PC-9 (cell line): ENCODE measurements around the gene TMEM134. TPM values are rescaled to one million over a fixed set of nuclear protein-coding genes. Genes with fewer than 3 reads are reported as not detected.

Experiments
- Bru-seq: library from RNA; stranded (reverse); fragments of 400-500 nt; gene quantifications from one replicate; lab custom pipeline; 2021; lab: Mats Ljungman, UMichigan
- BruChase-seq, 2 experiments: library from RNA; stranded (reverse); fragments of 400-500 nt; gene quantifications; one replicate each; lab custom pipeline; 2021; lab: Mats Ljungman, UMichigan
- BruUV-seq: library from RNA; stranded (reverse); fragments of 400-500 nt; replicated peaks from 2 replicates; lab custom pipeline; 2021; lab: Mats Ljungman, UMichigan
- CTCF ChIA-PET: fragments of 300-600 bp; sonication (Branson Sonifier 250); formaldehyde crosslinking; loops from one replicate; lab custom pipeline; 2022; ENCODE audit warnings: antibody characterized with exemption; lab: Charles Lee
- POLR2A ChIA-PET: fragments of 300-600 bp; sonication (Branson Sonifier 250); formaldehyde crosslinking; loops from one replicate; lab custom pipeline; 2022; ENCODE audit warnings: antibody characterized with exemption; ENCODE audit not compliant: unreplicated experiment; lab: Charles Lee
- DNase-seq, 2 experiments: peaks; one replicate each; pipeline versions ENCODE4 v3.0.0 to v3.0.0-alpha.2; 2015 to 2022; ENCODE audit warnings: mixed read lengths in 1 of 2
- H2AFZ ChIP-seq: fragments of 200-600 bp; sonication (generic); 2 replicates; pipeline ENCODE4 v1.8.1; 2017; ENCODE audit warnings: antibody characterized with exemption
- H3F3A ChIP-seq: fragments of 200-600 bp; sonication (generic); 2 replicates; pipeline ENCODE4 v1.8.1; 2017; ENCODE audit warnings: antibody characterized with exemption, mild to moderate bottlenecking, low read depth; ENCODE audit not compliant: insufficient read depth
- H3K27ac ChIP-seq: fragments of 200-600 bp; sonication (generic); 2 replicates; pipeline ENCODE4 v1.6.1; 2016; ENCODE audit warnings: mixed run types
- H3K27me3 ChIP-seq: fragments of 200-600 bp; sonication (generic); 2 replicates; pipeline ENCODE4 v1.6.1; 2016; ENCODE audit warnings: low read depth, mixed run types; ENCODE audit not compliant: insufficient read depth
- H3K36me3 ChIP-seq: fragments of 200-600 bp; sonication (generic); 2 replicates; pipeline ENCODE4 v1.6.1; 2016; ENCODE audit warnings: low read depth, mixed run types
- H3K4me1 ChIP-seq: fragments of 200-600 bp; sonication (generic); replicated peaks from 2 replicates; pipeline ENCODE4 v1.6.1; 2016; ENCODE audit warnings: mixed run types; ENCODE audit not compliant: insufficient read depth
- H3K4me2 ChIP-seq: fragments of 200-600 bp; sonication (generic); 2 replicates; pipeline ENCODE4 v1.6.1; 2017; ENCODE audit warnings: mixed run types
- H3K4me3 ChIP-seq: fragments of 200-600 bp; sonication (generic); 2 replicates; pipeline ENCODE4 v1.6.1; 2016; ENCODE audit warnings: mixed run types
- H3K79me2 ChIP-seq: fragments of 200-600 bp; sonication (generic); 2 replicates; pipeline ENCODE4 v1.6.1; 2017; ENCODE audit warnings: low read depth, mixed run types
- H3K9me2 ChIP-seq: fragments of 200-600 bp; sonication (generic); 2 replicates; pipeline ENCODE4 v1.8.1; 2017; ENCODE audit warnings: mild to moderate bottlenecking; ENCODE audit not compliant: insufficient read depth
- H3K9me3 ChIP-seq: fragments of 200-600 bp; sonication (generic); 2 replicates; pipeline ENCODE4 v1.8.1; 2016; ENCODE audit warnings: low read depth; ENCODE audit not compliant: insufficient read depth
- H4K20me1 ChIP-seq: fragments of 200-600 bp; sonication (generic); 2 replicates; pipeline ENCODE4 v1.8.1; 2017; ENCODE audit not compliant: insufficient read depth
- CTCF ChIP-seq: fragments of 200-600 bp; sonication (generic); conservative IDR thresholded peaks from 2 replicates; pipeline ENCODE4 v1.6.1; 2017; ENCODE audit warnings: mixed run types, antibody characterized with exemption, mild to moderate bottlenecking, moderate library complexity
- EZH2 ChIP-seq: fragments of 200-600 bp; sonication (generic); IDR thresholded peaks from 2 replicates; pipeline ENCODE4 v1.8.0; 2017; ENCODE audit warnings: antibody characterized with exemption, low read depth
- intact Hi-C: fragments of 100-400 bp; cut with micrococcal nuclease; formaldehyde crosslinking; loops from one replicate; pipeline ENCODE4 v1.10.0; 2022; ENCODE audit not compliant: unreplicated experiment
- long read RNA-seq: library from polyadenylated mRNA; stranded (forward); transcript quantifications from one replicate; pipeline ENCODE4 v2.0.0, GENCODE V29; 2022
- total RNA-seq: library from RNA; stranded (reverse); gene quantifications from 2 replicates; pipeline ENCODE4 v1.2.3, GENCODE V29; 2021

The TMEM134 gene, protein sequence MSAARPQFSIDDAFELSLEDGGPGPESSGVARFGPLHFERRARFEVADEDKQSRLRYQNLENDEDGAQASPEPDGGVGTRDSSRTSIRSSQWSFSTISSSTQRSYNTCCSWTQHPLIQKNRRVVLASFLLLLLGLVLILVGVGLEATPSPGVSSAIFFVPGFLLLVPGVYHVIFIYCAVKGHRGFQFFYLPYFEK
- 85.7 and 125 TPM in 2 replicates for total RNA-seq
- percentile 58 among the genes with signal in this experiment for Bru-seq, nascent RNA
- BruChase-seq, experiment 1, labeled RNA remaining after a 2-hour chase = percentile 69 among the genes with signal in this experiment
- percentile 71 among the genes with signal in this experiment for BruChase-seq, experiment 2, labeled RNA remaining after a 6-hour chase
- long read RNA-seq, transcript TMEM134-217 (7 exons, 1,063 nt) = minor isoform, 11 of 230 reads
- long read RNA-seq, transcript TMEM134-201 (7 exons, 3,534 nt) = major isoform, 122 of 230 reads
- long read RNA-seq, transcript TMEM134-202 (6 exons, 823 nt) = minor isoform, 8 of 230 reads
- long read RNA-seq, partial matches to known transcripts = 7 of 230 reads
- long read RNA-seq, other reads (novel, unspliced or antisense) = 80 of 230 reads

DNA sequence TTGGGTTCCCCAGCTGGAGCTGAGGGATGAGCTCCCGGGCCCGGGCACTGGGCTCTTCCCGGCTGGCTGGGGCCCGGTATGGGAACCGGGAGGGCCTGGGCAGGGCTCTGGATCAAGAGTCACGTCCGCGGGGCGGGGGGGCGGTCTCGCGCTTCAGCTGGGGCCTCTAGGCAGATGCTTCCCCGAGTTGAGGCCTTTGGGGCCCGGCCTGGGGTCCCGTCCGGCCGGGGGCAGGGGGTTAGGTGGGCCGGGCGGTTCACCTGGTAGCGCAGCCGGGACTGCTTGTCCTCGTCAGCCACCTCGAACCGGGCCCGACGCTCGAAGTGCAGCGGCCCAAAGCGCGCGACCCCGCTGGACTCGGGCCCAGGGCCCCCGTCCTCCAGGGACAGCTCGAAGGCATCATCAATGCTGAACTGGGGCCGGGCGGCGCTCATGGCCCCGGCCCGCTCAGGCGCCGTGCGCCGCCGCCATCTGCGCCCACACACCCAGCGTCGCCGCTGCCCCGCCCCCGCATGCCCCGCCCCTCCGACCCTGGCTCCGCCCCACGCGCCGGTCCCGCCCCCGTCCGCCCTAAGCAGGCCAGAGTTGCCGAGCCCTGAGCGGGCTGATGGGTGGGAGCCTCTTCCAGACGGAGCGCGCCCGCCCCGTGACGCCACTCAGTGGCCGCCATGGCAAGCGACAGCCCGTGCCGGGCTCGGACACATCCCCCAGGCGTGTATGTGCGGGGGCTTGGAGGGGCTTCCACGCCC is at the start of gene TMEM134:
TSS of gene TMEM134 (minus strand) at position 493 of the 749 bp plus-strand sequence. CDS start at position 434, 59 bp downstream.
- Histone ChIP-seq H3K27me3 (no peaks in the 10 kb centered on the region), H2AFZ (peak within 1 kb of the TSS; percentile 94), H4K20me1 (no peaks in the 10 kb centered on the region), H3K79me2 (peaks cover 41% of the 10 kb centered on the region), H3K27ac (peak within 1 kb of the TSS; percentile 48), H3K36me3 (no peaks in the 10 kb centered on the region), H3K4me2 (peak within 1 kb of the TSS; percentile 95), H3K9me3 (no peaks in the 10 kb centered on the region), H3F3A (peaks cover 30% of the 10 kb centered on the region), H3K4me1 (peaks cover 34% of the 10 kb centered on the region), H3K9me2 (no peaks in the 10 kb centered on the region), H3K4me3 (peak within 1 kb of the TSS; percentile 92)
- TF ChIP-seq CTCF (peak; percentile 48; the same call in 1 of the 2 replicates), EZH2 (no peak)
- peak; percentile 80 to 91 for DNase-seq
- ChIA-PET CTCF (interaction anchor here (0.5 to 2.4 kb wide), 6 partner anchors 46 to 395 kb away, joined by 3 to 13 read pairs (median 4); partner anchors contain the start of genes CLCF1 and PPP1CA), POLR2A (interaction anchor here (0.6 to 0.8 kb wide), 6 partner anchors 68 to 853 kb away, joined by 3 to 7 read pairs (median 5); no protein-coding TSS in a partner anchor)
- intact Hi-C loops = loop anchor here (1.0 to 5.0 kb wide), 8 partner anchors 13 to 117 kb away; partner anchors contain the start of genes CORO1B, GSTP1, POLD4 and PPP1CA
- BruUV-seq = no TSS peak

DNA sequence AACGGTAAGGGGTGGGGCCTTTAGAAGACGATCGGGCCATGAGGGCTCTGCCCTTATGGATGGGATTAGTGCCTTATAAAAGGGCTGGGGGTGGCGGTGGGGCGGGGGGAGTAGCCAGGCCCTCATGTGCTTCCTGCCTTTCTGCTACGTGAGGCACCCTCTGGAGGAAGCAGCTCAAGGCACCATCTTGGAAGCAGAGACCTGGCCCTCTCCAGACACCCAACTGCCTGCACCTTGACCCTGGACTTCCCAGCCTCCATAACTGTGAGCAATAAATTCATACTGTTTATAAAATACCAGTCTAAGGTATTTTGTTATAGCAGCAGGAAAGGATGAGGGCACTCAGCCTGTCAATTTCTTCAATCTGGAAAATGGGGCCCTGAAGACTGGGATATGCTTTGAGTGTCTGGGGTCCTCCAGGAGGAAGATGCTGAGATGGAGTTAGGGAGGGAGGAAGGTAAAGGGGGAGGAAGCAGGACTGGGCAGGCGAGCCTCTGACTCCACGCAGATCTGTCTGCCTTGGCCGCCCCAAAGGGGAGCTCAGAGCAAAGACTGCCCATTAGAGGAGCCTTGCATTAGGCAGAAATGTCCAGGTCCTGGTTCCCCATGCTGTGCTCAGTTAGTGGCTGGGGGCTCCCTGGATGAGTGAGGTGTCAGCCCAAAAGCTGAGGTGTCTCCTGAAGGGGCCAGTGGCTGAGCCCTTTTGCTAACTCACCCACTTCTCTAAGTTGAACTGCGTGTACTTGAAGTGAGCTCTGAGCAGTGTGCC is 48.9 kb upstream of the TMEM134 start:
- Histone ChIP-seq H3K4me1 (no peaks in the 10 kb centered on the region), H3K27ac (no peak overlapping the region), H3K4me2 (no peak overlapping the region), H3K27me3 (peaks cover 21% of the 10 kb centered on the region; the same call in 1 of the 2 replicates), H3F3A (peaks cover 10% of the 10 kb centered on the region; the same call in 1 of the 2 replicates), H4K20me1 (no peaks in the 10 kb centered on the region), H3K36me3 (no peaks in the 10 kb centered on the region), H2AFZ (no peak overlapping the region), H3K9me3 (no peaks in the 10 kb centered on the region), H3K4me3 (no peak overlapping the region), H3K9me2 (no peaks in the 10 kb centered on the region), H3K79me2 (no peaks in the 10 kb centered on the region)
- intact Hi-C loops = no loop called here
- ChIA-PET POLR2A (no interaction called here), CTCF (no interaction called here)
- BruUV-seq = no TSS peak
- DNase-seq = no peak
- TF ChIP-seq EZH2 (no peak), CTCF (no peak)
